NT2/D1 (cell line): ENCODE results near the gene CYTH2.

Source experiments
- DNase-seq: peaks from one replicate; pipeline ENCODE4 v3.0.0-alpha.2; 2011; ENCODE audit warnings: low read depth, low spot score
- H3K27me3 ChIP-seq: 2 replicates; pipeline ENCODE4 v1.6.0; 2011; ENCODE audit warnings: mild to moderate bottlenecking; ENCODE audit not compliant: insufficient read length, insufficient read depth
- H3K36me3 ChIP-seq: 2 replicates; pipeline ENCODE4 v1.6.1; 2011; ENCODE audit warnings: mild to moderate bottlenecking, low read length, mixed read lengths; ENCODE audit not compliant: insufficient read depth, insufficient read length
- H3K4me1 ChIP-seq: 2 replicates; pipeline ENCODE4 v1.5.1; 2011; ENCODE audit not compliant: insufficient read depth, insufficient read length
- H3K4me3 ChIP-seq: 2 replicates; pipeline ENCODE4 v1.5.1; 2011; ENCODE audit warnings: low read depth; ENCODE audit not compliant: insufficient read length
- H3K9ac ChIP-seq: 2 replicates; pipeline ENCODE4 v1.6.0; 2011; ENCODE audit warnings: low read depth; ENCODE audit not compliant: insufficient read length
- H3K9me3 ChIP-seq: 2 replicates; pipeline ENCODE4 v1.5.1; 2011; ENCODE audit warnings: mild to moderate bottlenecking, low read length; ENCODE audit not compliant: insufficient read depth
- SUZ12 ChIP-seq: IDR thresholded peaks from 2 replicates; pipeline ENCODE4 v1.6.1; 2011; ENCODE audit not compliant: insufficient read length, insufficient read depth; ENCODE audit errors: extremely low read depth
- YY1 ChIP-seq: IDR thresholded peaks from 2 replicates; pipeline ENCODE4 v1.6.1; 2011; ENCODE audit not compliant: insufficient read length, insufficient read depth
- ZNF274 ChIP-seq: IDR thresholded peaks from 2 replicates; pipeline ENCODE4 v1.6.1; 2011; ENCODE audit warnings: mild to moderate bottlenecking, low read depth, low read length

Gene CYTH2

GRCh38 chr19:48493718-48494401 is 24.7 kb downstream of the CYTH2 start:
- H3K4me3 ChIP-seq = peak overlapping the region; percentile 55
- peaks cover 6% of the 10 kb centered on the region for H3K4me1 ChIP-seq
- H3K9me3 ChIP-seq = no peaks in the 10 kb centered on the region
- no peaks in the 10 kb centered on the region for H3K36me3 ChIP-seq
- DNase-seq = no peak
- TF ChIP-seq SUZ12 (no peak), YY1 (no peak), ZNF274 (no peak)
- H3K27me3 ChIP-seq = peaks cover 20% of the 10 kb centered on the region
- H3K9ac ChIP-seq = peak overlapping the region; percentile 90

DNA sequence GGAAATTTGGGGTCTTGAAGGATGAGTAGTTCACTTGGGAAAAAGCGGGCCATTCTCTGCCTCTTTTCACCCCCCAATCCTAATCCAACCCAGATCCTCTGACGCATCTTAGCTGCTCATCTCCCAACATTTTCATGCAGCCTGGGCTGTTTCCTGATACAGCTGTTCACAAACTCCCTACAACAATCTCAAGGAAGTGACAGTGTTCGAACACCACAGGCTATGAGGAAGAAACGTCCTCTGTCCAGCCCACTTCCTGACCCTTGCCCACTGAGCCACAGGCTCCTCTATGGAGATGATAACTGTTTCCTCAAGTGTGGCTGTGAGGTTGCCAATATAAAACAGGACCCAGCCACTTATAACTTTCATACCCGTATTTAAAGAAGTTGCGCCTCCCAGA is 26.2 kb downstream of the CYTH2 start:
- H3K4me1 ChIP-seq = peaks cover 6% of the 10 kb centered on the region
- TF ChIP-seq ZNF274 (no peak), SUZ12 (no peak), YY1 (no peak)
- no peak overlapping the region for H3K4me3 ChIP-seq
- no peak overlapping the region for H3K9ac ChIP-seq
- no peaks in the 10 kb centered on the region for H3K36me3 ChIP-seq
- H3K27me3 ChIP-seq = peaks cover 16% of the 10 kb centered on the region
- no peak for DNase-seq
- no peaks in the 10 kb centered on the region for H3K9me3 ChIP-seq

DNA sequence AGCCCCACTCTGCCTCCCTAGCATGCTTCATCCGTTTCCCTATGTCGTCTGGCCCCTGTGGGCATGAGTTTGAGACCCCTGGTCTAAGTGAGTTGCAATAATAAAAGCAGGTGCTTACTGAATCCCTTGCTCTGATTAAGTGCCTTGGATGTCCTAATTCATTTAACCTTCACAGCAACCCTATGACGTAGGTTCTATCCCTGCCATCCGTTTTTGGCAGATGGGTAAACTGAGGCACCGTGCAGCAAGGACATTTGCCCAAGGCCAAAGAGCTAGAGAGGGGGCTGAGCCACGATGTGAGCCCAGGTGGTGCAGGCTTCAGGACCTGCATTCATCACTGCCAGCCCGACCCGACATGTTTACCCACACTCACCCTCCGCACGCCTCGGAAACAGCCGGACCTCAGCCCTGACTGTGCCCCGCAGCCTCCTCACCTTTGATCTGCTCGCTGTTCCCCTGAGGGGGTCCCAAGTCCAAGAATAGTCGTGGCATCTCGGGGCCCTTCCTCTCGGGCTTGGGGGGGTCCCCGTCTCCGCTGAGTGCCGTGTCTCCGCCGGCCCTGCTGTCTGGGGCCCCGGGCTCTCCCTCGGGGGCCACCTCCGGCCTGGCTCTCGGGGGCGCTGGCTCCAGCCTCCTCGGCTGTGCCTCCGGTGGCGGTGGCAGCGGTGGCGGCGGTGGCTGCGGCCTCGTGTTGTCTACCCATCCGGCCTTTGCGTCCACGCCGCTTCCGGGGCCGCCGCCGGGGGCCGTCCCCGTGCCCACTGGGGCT is 28.0 kb downstream of the CYTH2 start:
- Histone ChIP-seq H3K9me3 (no peaks in the 10 kb centered on the region), H3K4me1 (peaks cover 6% of the 10 kb centered on the region), H3K27me3 (peaks cover 16% of the 10 kb centered on the region), H3K4me3 (no peak overlapping the region), H3K36me3 (no peaks in the 10 kb centered on the region), H3K9ac (no peak overlapping the region)
- DNase-seq = no peak
- no peak for TF ChIP-seq YY1
- no peak for TF ChIP-seq ZNF274
- TF ChIP-seq SUZ12 = no peak

GRCh38 chr19:48497728-48498594 is 28.8 kb downstream of the CYTH2 start:
- Histone ChIP-seq H3K9ac (no peak overlapping the region), H3K4me1 (peaks cover 6% of the 10 kb centered on the region), H3K9me3 (no peaks in the 10 kb centered on the region), H3K27me3 (peaks cover 16% of the 10 kb centered on the region), H3K36me3 (no peaks in the 10 kb centered on the region), H3K4me3 (no peak overlapping the region)
- no peak for TF ChIP-seq YY1
- DNase-seq = no peak

DNA sequence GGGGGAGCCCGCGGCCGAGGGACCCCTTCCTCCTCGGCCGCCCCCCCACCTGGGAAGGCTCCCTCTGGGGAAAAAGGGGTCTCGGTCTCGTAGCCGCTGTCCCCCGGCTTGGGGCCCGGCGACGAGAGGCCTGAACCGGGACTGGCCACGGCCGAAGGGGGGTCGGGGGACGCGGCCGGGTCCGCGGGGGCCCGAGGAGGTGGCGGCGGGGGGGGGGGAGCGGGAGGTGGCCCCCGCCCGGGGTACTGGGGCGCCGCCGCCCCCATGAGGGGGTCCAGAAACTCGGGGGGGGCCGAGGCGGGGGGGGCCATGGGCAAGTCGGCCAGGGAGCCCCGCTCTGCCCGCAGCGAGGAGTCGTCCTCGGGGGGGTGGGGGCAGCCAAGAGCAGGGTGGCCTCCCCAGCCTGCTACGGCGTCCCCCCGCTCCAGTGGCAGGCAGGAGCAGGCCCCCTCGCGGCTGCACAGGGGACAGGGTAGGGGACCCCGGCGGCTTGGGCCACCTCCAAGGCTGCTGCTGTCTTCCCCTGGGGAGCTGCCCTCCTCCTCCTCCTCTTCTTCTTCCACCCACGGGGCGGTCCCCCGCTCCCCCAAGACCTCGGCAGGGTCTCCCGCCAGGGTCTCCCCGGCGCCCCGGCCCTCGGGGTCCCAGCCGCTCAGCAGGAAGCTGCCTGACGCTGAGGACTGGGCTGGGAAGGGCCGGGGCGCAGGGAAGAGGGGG is 29.6 kb downstream of the CYTH2 start:
- Histone ChIP-seq H3K9ac (no peak overlapping the region), H3K4me1 (peaks cover 6% of the 10 kb centered on the region), H3K4me3 (no peak overlapping the region), H3K9me3 (no peaks in the 10 kb centered on the region), H3K36me3 (no peaks in the 10 kb centered on the region), H3K27me3 (peaks cover 16% of the 10 kb centered on the region)
- DNase-seq = no peak
- TF ChIP-seq SUZ12 (no peak), YY1 (no peak), ZNF274 (no peak)

GRCh38 chr19:48499316-48500090 is 30.3 kb downstream of the CYTH2 start:
- TF ChIP-seq SUZ12 = no peak
- TF ChIP-seq ZNF274 = no peak
- no peak for TF ChIP-seq YY1
- peaks cover 11% of the 10 kb centered on the region for H3K27me3 ChIP-seq
- H3K36me3 ChIP-seq = no peaks in the 10 kb centered on the region
- peaks cover 3% of the 10 kb centered on the region for H3K4me1 ChIP-seq
- no peaks in the 10 kb centered on the region for H3K9me3 ChIP-seq
- H3K9ac ChIP-seq = no peak overlapping the region
- DNase-seq = no peak
- H3K4me3 ChIP-seq = no peak overlapping the region
